GM12878 (cell line): Measurements from ENCODE around the gene TUBGCP3. TPM values are rescaled to one million over a fixed set of nuclear protein-coding genes. Genes with fewer than 3 reads are reported as not detected.

Experiments used
- ATAC-seq: fragments of 200-7000 bp; cut with Tn5 transposase; 3 replicates; pipeline ENCODE4 v1.9.1; 2020; ENCODE audit warnings: mild to moderate bottlenecking, moderate library complexity
- BruUV-seq: library from RNA; stranded (reverse); fragments of 400-500 nt; replicated peaks from 2 replicates; lab custom pipeline; 2021; lab: Mats Ljungman, UMichigan
- CTCF ChIA-PET: fragments of 300-600 bp; sonication (Branson Sonifier 250); formaldehyde crosslinking; extraction: SDS; loops from one replicate; lab custom pipeline; 2021; ENCODE audit warnings: inconsistent platforms; lab: Yijun Ruan, JAX
- POLR2A ChIA-PET: fragments of 350-600 bp; formaldehyde crosslinking; extraction: SDS; loops from one replicate; lab custom pipeline; 2021; ENCODE audit warnings: inconsistent platforms; lab: Charles Lee
- RAD21 ChIA-PET: fragments of 300-600 bp; sonication (Branson Sonifier 250); formaldehyde crosslinking; loops from one replicate; lab custom pipeline; 2023; ENCODE audit warnings: antibody characterized with exemption; ENCODE audit not compliant: unreplicated experiment; lab: Charles Lee
- SMC1A ChIA-PET: fragments of 300-600 bp; sonication (Branson Sonifier 250); formaldehyde crosslinking; loops from one replicate; lab custom pipeline; 2023; ENCODE audit not compliant: unreplicated experiment, uncharacterized antibody; lab: Charles Lee
- DNase-seq: peaks from one replicate; pipeline ENCODE4 v3.0.0-alpha.2; 2011; ENCODE audit warnings: low read depth, low spot score
- FAIRE-seq: peaks from 3 replicates; lab custom pipeline; 2011; peaks lifted over from hg19 to GRCh38; lab: Jason Lieb, UNC
- H2AFZ ChIP-seq: 2 replicates; pipeline ENCODE4 v1.6.0; 2011; ENCODE audit warnings: low read depth, low read length, control low read depth; ENCODE audit not compliant: control insufficient read depth
- H3K27ac ChIP-seq: 2 replicates; pipeline ENCODE4 v1.5.1; 2011; ENCODE audit warnings: control low read depth; ENCODE audit not compliant: control insufficient read depth, insufficient read depth
- H3K27me3 ChIP-seq, 2 experiments: replicated peaks in 1 of 2; 2 replicates each; pipeline versions ENCODE4 v1.6.0 to v1.6.1; 2011; ENCODE audit warnings: low read length in 1 of 2; ENCODE audit not compliant: control insufficient read depth in 2 of 2, insufficient read depth in 2 of 2
- H3K36me3 ChIP-seq, 2 experiments: 2 replicates each; pipeline ENCODE4 v1.5.1; 2011; ENCODE audit warnings: low read length in 1 of 2; ENCODE audit not compliant: control insufficient read depth in 2 of 2, insufficient read depth in 2 of 2
- H3K4me1 ChIP-seq: 2 replicates; pipeline ENCODE4 v1.6.1; 2011; ENCODE audit warnings: mild to moderate bottlenecking, low read length, moderate library complexity, mixed read lengths; ENCODE audit not compliant: control insufficient read depth, insufficient read depth
- H3K4me2 ChIP-seq: 2 replicates; pipeline ENCODE4 v1.6.0; 2011; ENCODE audit warnings: control low read depth; ENCODE audit not compliant: control insufficient read depth, insufficient read depth
- H3K4me3 ChIP-seq: fragments of 200-600 bp; sonication (generic); 2 replicates; pipeline ENCODE4 v1.5.1; 2016
- H3K79me2 ChIP-seq: 2 replicates; pipeline ENCODE4 v1.6.0; 2011; ENCODE audit warnings: low read length; ENCODE audit not compliant: control insufficient read depth, insufficient read depth
- H3K9ac ChIP-seq: 2 replicates; pipeline ENCODE4 v1.8.0; 2011; ENCODE audit warnings: low read length, control low read depth, mixed read lengths; ENCODE audit not compliant: control insufficient read depth, insufficient read depth
- H3K9me3 ChIP-seq: replicated peaks from 3 replicates; pipeline ENCODE4 v1.5.1; 2011; ENCODE audit warnings: mild to moderate bottlenecking, low read length; ENCODE audit not compliant: control insufficient read depth, insufficient read depth
- H4K20me1 ChIP-seq: 2 replicates; pipeline ENCODE4 v1.6.0; 2011; ENCODE audit not compliant: control insufficient read depth, insufficient read depth
- CBX5 ChIP-seq: sonication (generic); IDR thresholded peaks from 2 replicates; pipeline ENCODE4 v1.6.1; 2016; ENCODE audit warnings: low read depth, moderate library complexity, mild to moderate bottlenecking, inconsistent platforms
- CHD1 ChIP-seq: IDR thresholded peaks from 2 replicates; pipeline ENCODE4 v1.6.1; 2012; ENCODE audit warnings: low read depth, low read length, improper control_type of control experiment
- E2F4 ChIP-seq: IDR thresholded peaks from 2 replicates; pipeline ENCODE4 v1.6.1; 2012; ENCODE audit warnings: low read depth, low read length, improper control_type of control experiment
- EED ChIP-seq: sonication (generic); IDR thresholded peaks from 2 replicates; pipeline ENCODE4 v1.6.1; 2016; ENCODE audit warnings: antibody characterized with exemption, low read depth
- ELK1 ChIP-seq: IDR thresholded peaks from 2 replicates; pipeline ENCODE4 v1.6.1; 2012; ENCODE audit warnings: low read depth, low read length, improper control_type of control experiment
- FOXM1 ChIP-seq: IDR thresholded peaks from 2 replicates; pipeline ENCODE4 v1.6.1; 2012; ENCODE audit warnings: low read depth, mild to moderate bottlenecking, inconsistent platforms, low read length, moderate library complexity
- IRF5 ChIP-seq: fragments of 450-650 bp; IDR thresholded peaks from 2 replicates; pipeline ENCODE4 v1.6.1; 2017; ENCODE audit warnings: borderline replicate concordance
- RFX5 ChIP-seq: IDR thresholded peaks from 2 replicates; pipeline ENCODE4 v1.6.1; 2011; ENCODE audit warnings: low read depth, low read length, improper control_type of control experiment
- SUZ12 ChIP-seq: fragments of 200-600 bp; sonication (generic); IDR thresholded peaks from one replicate; pipeline ENCODE4 v1.6.1; 2018; ENCODE audit warnings: antibody characterized with exemption, mild to moderate bottlenecking; ENCODE audit not compliant: unreplicated experiment
- TCF12 ChIP-seq: IDR thresholded peaks from 2 replicates; pipeline ENCODE4 v1.6.1; 2011; ENCODE audit warnings: low read depth, mild to moderate bottlenecking, low read length
- USF2 ChIP-seq: IDR thresholded peaks from 2 replicates; pipeline ENCODE4 v1.6.1; 2011; ENCODE audit warnings: low read depth, low read length, improper control_type of control experiment, borderline replicate concordance
- ZBTB33 ChIP-seq: fragments of 450-650 bp; IDR thresholded peaks from 2 replicates; pipeline ENCODE4 v1.6.1; 2017; ENCODE audit warnings: mild to moderate bottlenecking
- WGBS: methylation state at CpG from one replicate; pipeline ENCODE4 v1.1.6; 2016; ENCODE audit warnings: low lambda C conversion rate; ENCODE audit not compliant: insufficient replicate concordance, insufficient coverage; ENCODE audit errors: missing lambda C conversion rate; 5-methylcytosine and 5-hydroxymethylcytosine counted together
- in situ Hi-C: fragments of 300-500 bp; cut with MboI; formaldehyde crosslinking; loops from 9 replicates; pipeline ENCODE4 v1.14.3; 2018; ENCODE audit warnings: mixed read lengths
- intact Hi-C: fragments of 100-400 bp; cut with micrococcal nuclease; formaldehyde crosslinking; loops from one replicate; pipeline ENCODE4 v1.14.2; 2022; ENCODE audit not compliant: unreplicated experiment
- polyA plus RNA-seq, 11 experiments: library from polyadenylated mRNA; depleted of rRNA in 4 of 11; unstranded in 6 of 11; stranded (reverse) in 5 of 11; fragments of >200 nt; fragmentation: Nextera tagmentation in 4 of 11; fragmentation: Illumina TruSeq in 1 of 11; extraction: Ambion mirVana in 4 of 11; extraction: Trizol in 1 of 11; gene quantifications; 1 replicate in 1 of 11; 2 replicates in 10 of 11; pipeline versions ENCODE4 v1.2.1 to v1.2.3, GENCODE V29; 2011 to 2016; ENCODE audit warnings: inconsistent platforms in 2 of 11, missing spikeins in 2 of 11, low read depth in 1 of 11
- total RNA-seq, 4 experiments: library from RNA; depleted of rRNA in 3 of 4; stranded (reverse); fragments of >200 nt in 3 of 4; fragmentation: Illumina TruSeq in 1 of 4; extraction: Trizol in 1 of 4; gene quantifications; 2 replicates each; pipeline versions ENCODE4 v1.2.1 to v1.2.3, GENCODE V29; 2013 to 2021
- TF ChIP-seq, protein P1 (sequence below): fragments of 450-650 bp; IDR thresholded peaks from 2 replicates; pipeline ENCODE4 v1.6.1; 2018; ENCODE audit warnings: mild to moderate bottlenecking, low read depth, moderate library complexity; ENCODE audit not compliant: partially characterized antibody
- TF ChIP-seq, protein P2 (sequence below): IDR thresholded peaks from 2 replicates; pipeline ENCODE4 v1.6.1; 2012; ENCODE audit warnings: low read length, inconsistent platforms

TUBGCP3 gene
- total and polyA plus RNA-seq, 10 of the 15 experiments (the other 5 are each of a cell fraction or from before 2014, with no cell fraction given), result 4.0 to 34.0 (median 22.6) TPM

- Histone ChIP-seq H3K4me2 (no peak overlapping the region), H3K27ac (no peak overlapping the region), H3K4me1 (no peaks in the 10 kb centered on the region), H3K9ac (no peak overlapping the region), H4K20me1 (no peaks in the 10 kb centered on the region), H3K27me3 (peaks cover 0 to 4% of the 10 kb centered on the region in 2 experiments; a peak in 2 of 4 replicates), H2AFZ (no peak overlapping the region), H3K36me3 (no peaks in the 10 kb centered on the region), H3K79me2 (no peaks in the 10 kb centered on the region), H3K9me3 (no peaks in the 10 kb centered on the region), H3K4me3 (no peak overlapping the region)
- WGBS, result 20% methylated on average over 5 of the region's 6 CpGs
- in situ Hi-C loops, result loop anchor here (5.0 kb wide), 1 partner anchor 237 kb away; no protein-coding TSS in a partner anchor
- SMC1A ChIA-PET, result no interaction called here
- no peak for DNase-seq
- intact Hi-C loops, result no loop called here
- no peak for FAIRE-seq
- TF ChIP-seq, protein P1, sequence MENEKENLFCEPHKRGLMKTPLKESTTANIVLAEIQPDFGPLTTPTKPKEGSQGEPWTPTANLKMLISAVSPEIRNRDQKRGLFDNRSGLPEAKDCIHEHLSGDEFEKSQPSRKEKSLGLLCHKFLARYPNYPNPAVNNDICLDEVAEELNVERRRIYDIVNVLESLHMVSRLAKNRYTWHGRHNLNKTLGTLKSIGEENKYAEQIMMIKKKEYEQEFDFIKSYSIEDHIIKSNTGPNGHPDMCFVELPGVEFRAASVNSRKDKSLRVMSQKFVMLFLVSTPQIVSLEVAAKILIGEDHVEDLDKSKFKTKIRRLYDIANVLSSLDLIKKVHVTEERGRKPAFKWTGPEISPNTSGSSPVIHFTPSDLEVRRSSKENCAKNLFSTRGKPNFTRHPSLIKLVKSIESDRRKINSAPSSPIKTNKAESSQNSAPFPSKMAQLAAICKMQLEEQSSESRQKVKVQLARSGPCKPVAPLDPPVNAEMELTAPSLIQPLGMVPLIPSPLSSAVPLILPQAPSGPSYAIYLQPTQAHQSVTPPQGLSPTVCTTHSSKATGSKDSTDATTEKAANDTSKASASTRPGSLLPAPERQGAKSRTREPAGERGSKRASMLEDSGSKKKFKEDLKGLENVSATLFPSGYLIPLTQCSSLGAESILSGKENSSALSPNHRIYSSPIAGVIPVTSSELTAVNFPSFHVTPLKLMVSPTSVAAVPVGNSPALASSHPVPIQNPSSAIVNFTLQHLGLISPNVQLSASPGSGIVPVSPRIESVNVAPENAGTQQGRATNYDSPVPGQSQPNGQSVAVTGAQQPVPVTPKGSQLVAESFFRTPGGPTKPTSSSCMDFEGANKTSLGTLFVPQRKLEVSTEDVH, result no peak
- no peak for TF ChIP-seq EED
- no peak for TF ChIP-seq IRF5
- no peak for TF ChIP-seq USF2
- TF ChIP-seq CHD1, result no peak
- TF ChIP-seq, protein P2, sequence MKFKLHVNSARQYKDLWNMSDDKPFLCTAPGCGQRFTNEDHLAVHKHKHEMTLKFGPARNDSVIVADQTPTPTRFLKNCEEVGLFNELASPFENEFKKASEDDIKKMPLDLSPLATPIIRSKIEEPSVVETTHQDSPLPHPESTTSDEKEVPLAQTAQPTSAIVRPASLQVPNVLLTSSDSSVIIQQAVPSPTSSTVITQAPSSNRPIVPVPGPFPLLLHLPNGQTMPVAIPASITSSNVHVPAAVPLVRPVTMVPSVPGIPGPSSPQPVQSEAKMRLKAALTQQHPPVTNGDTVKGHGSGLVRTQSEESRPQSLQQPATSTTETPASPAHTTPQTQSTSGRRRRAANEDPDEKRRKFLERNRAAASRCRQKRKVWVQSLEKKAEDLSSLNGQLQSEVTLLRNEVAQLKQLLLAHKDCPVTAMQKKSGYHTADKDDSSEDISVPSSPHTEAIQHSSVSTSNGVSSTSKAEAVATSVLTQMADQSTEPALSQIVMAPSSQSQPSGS, result no peak
- TF ChIP-seq SUZ12, result no peak
- no peak for TF ChIP-seq TCF12
- TF ChIP-seq RFX5, result no peak
- no peak for TF ChIP-seq E2F4
- no peak for TF ChIP-seq CBX5
- TF ChIP-seq FOXM1, result no peak
- TF ChIP-seq ELK1, result no peak
- TF ChIP-seq ZBTB33, result no peak
- CTCF ChIA-PET, result no interaction called here
- no peak for ATAC-seq
- no TSS peak for BruUV-seq
- RAD21 ChIA-PET, result no interaction called here
- POLR2A ChIA-PET, result no interaction called here
Measured at GRCh38 chr13:112635323-112635722, 47.4 kb upstream of the TUBGCP3 start.
